Type B pancreatic cell (in vitro differentiated cells): Measurements from ENCODE around the gene ABCB4. TPM values are rescaled to one million over a fixed set of nuclear protein-coding genes. Genes with fewer than 3 reads are reported as not detected.

Experiments
- DNase-seq: peaks from one replicate; pipeline ENCODE4 v3.0.0; 2021; ENCODE audit warnings: mixed read lengths; ENCODE audit not compliant: unreplicated experiment; ENCODE audit errors: extremely low spot score
- H3K27ac Mint-ChIP-seq: 2 replicates; pipeline ENCODE4 v1.8.0; 2021; ENCODE audit warnings: mild to moderate bottlenecking, mixed read lengths
- H3K27me3 Mint-ChIP-seq: 2 replicates; pipeline ENCODE4 v1.8.0; 2021; ENCODE audit warnings: mixed read lengths
- H3K36me3 Mint-ChIP-seq: 2 replicates; pipeline ENCODE4 v1.8.0; 2021; ENCODE audit warnings: mixed read lengths
- H3K4me1 Mint-ChIP-seq: one replicate; pipeline ENCODE4 v1.8.0; 2021; ENCODE audit warnings: mixed read lengths; ENCODE audit not compliant: unreplicated experiment
- H3K4me3 Mint-ChIP-seq: 2 replicates; pipeline ENCODE4 v1.8.0; 2021; ENCODE audit warnings: mild to moderate bottlenecking, mixed read lengths
- H3K9me3 Mint-ChIP-seq: 2 replicates; pipeline ENCODE4 v1.8.0; 2021; ENCODE audit warnings: mixed read lengths
- CTCF ChIP-seq: fragments of 200-600 bp; sonication (generic); conservative IDR thresholded peaks from 2 replicates; pipeline ENCODE4 v1.5.0; 2021; ENCODE audit warnings: antibody characterized with exemption, mild to moderate bottlenecking
- total RNA-seq: library from RNA; stranded (reverse); gene quantifications from 2 replicates; pipeline ENCODE4 v1.2.1, GENCODE V29; 2021; ENCODE audit warnings: low replicate concordance

Gene ABCB4
- total RNA-seq, 1 donor from 2014 or later: 1.6 TPM

DNA sequence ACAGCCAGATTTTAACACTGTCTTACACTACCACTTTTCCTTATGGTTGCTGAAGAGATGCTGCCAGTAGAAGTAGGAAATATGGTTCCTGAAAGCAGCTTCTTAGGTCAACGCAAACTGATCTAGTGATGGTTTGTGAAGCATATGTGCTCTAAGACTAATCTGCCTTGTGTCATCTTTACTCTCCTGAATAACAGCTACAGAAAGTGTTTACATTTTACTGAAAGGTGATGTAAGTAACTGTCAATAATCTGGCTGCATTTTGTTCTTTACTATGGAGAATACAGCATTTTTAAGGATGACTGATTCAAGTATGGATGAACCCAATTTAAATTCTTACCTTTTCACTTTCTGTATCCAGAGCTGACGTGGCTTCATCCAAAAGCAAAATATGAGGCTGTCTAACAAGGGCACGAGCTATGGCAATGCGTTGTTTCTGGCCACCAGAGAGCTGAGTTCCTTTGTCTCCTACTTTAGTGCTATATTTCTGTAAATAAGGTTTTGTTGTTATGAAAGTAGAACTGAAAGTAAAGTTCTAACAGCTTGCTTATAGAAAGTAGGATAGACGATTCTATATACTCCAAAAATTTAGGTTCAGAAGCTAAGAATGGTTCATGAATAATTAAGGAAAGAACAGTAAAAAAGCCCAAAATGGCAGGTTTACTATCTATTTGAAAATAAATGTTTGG is 30.2 kb upstream of the ABCB4 start:
- DNase-seq: no peak
- peaks cover 4% of the 10 kb centered on the region for H3K27me3 Mint-ChIP-seq
- peaks cover 2% of the 10 kb centered on the region for H3K4me1 Mint-ChIP-seq
- H3K36me3 Mint-ChIP-seq: no peaks in the 10 kb centered on the region
- H3K9me3 Mint-ChIP-seq: no peaks in the 10 kb centered on the region
- H3K4me3 Mint-ChIP-seq: no peak overlapping the region
- TF ChIP-seq CTCF: no peak
- no peak overlapping the region for H3K27ac Mint-ChIP-seq

DNA sequence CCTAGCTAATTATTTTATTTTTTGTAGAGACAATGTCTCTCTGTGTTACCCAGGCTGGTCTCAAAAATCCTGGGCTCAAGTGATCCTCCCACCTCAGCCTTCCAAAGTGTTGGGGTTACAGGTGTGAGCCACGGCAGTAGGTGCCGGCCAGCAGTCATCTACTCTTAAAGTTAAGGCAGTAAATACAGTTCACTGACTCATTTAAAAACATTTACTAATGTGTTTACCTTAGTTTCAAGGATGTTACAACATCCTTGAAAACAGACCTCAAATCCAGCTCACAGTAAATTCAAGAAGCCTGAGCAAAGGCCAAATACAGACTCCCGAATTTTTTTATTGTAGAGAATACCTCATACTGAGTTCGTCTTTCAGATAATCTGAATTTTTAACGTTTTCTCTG is 29.6 kb upstream of the ABCB4 start:
- Mint-ChIP-seq H3K27me3 (peaks cover 4% of the 10 kb centered on the region), H3K27ac (no peak overlapping the region), H3K4me1 (no peaks in the 10 kb centered on the region), H3K9me3 (no peaks in the 10 kb centered on the region), H3K4me3 (no peak overlapping the region), H3K36me3 (no peaks in the 10 kb centered on the region)
- TF ChIP-seq CTCF: no peak
- DNase-seq: no peak

- no peak overlapping the region for H3K27ac Mint-ChIP-seq
- H3K27me3 Mint-ChIP-seq: no peaks in the 10 kb centered on the region
- no peak overlapping the region for H3K4me3 Mint-ChIP-seq
- TF ChIP-seq CTCF: no peak
- no peaks in the 10 kb centered on the region for H3K9me3 Mint-ChIP-seq
- H3K36me3 Mint-ChIP-seq: no peaks in the 10 kb centered on the region
- no peaks in the 10 kb centered on the region for H3K4me1 Mint-ChIP-seq
- DNase-seq: no peak
Observed at GRCh38 chr7:87499494-87499893, 24.0 kb upstream of the ABCB4 start.

DNA sequence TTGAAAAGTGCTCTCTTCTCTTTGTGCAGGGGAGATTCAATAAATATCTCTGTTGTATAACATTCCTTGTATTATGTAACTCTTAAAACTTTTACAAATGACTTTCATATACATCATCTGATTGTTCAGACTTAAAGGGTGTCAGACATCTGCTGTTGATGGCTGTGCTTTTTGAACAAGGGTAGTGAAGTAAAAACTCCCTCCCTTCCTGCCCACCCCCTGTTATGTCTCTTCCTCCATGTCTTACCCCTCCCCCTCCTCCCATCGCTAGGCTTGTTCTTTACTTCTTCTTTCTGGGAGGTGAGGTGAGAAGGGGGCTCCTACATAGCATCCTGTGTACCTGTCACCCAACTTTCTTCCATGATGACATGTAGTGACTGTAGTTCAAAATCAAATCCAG is 23.4 kb upstream of the ABCB4 start:
- Mint-ChIP-seq H3K27me3 (no peaks in the 10 kb centered on the region), H3K4me3 (no peak overlapping the region), H3K4me1 (no peaks in the 10 kb centered on the region), H3K9me3 (no peaks in the 10 kb centered on the region), H3K27ac (no peak overlapping the region), H3K36me3 (no peaks in the 10 kb centered on the region)
- DNase-seq: no peak
- no peak for TF ChIP-seq CTCF

GRCh38 chr7:87497482-87497881 is 22.0 kb upstream of the ABCB4 start:
- Mint-ChIP-seq H3K9me3 (no peaks in the 10 kb centered on the region), H3K27me3 (no peaks in the 10 kb centered on the region), H3K4me1 (no peaks in the 10 kb centered on the region), H3K36me3 (no peaks in the 10 kb centered on the region), H3K4me3 (no peak overlapping the region), H3K27ac (no peak overlapping the region)
- no peak for DNase-seq
- TF ChIP-seq CTCF: no peak

DNA sequence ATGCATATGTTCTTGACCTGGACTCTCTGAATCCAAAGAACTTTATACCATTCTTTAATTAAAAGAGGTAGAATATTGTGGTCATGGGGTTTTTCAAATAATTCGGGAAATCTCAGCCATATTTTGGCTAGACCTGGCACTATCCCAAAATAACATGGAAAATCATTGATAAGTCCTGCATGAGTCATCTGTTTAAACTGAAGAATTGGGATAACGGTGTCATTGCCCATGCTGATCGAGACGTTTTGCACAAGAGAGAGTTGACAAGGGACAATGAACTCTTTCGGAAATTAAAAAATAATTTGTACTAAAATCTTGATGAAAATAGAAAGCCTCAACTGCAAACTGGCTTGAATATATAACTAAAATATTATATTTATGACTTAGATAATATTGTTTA is 19.9 kb upstream of the ABCB4 start:
- Mint-ChIP-seq H3K36me3 (no peaks in the 10 kb centered on the region), H3K27ac (no peak overlapping the region), H3K9me3 (no peaks in the 10 kb centered on the region), H3K4me1 (no peaks in the 10 kb centered on the region), H3K4me3 (no peak overlapping the region), H3K27me3 (no peaks in the 10 kb centered on the region)
- TF ChIP-seq CTCF: no peak
- DNase-seq: no peak
